ENCODE results near the gene TSGA10IP. TPM values are rescaled to one million over a fixed set of nuclear protein-coding genes. Genes with fewer than 3 reads are reported as not detected.
"Not testable (repeated sequence)": the region's sequence is repeated elsewhere in the genome, so short reads cannot be mapped to it uniquely, and the experiment has no call there.

Gene TSGA10IP
- total and polyA plus RNA-seq, 7 experiments from 2014 or later = 0.64 TPM; not detected in 6

GRCh38 chr11:65944767-65945166 is 513 bp upstream of the TSGA10IP start:
- Mint-ChIP-seq H3K4me1 (peaks cover 0 to 8% (median 0%) of the 10 kb centered on the region in 7 donors), H3K27ac (no peak overlapping the region), H3K27me3 (peaks cover 0 to 11% (median 0%) of the 10 kb centered on the region in 5 donors), H3K36me3 (no peaks in the 10 kb centered on the region), H3K9me3 (peaks cover 0 to 2% (median 0%) of the 10 kb centered on the region in 11 donors), H3K4me3 (no peak overlapping the region)
- Histone ChIP-seq H3K4me3 (ENCODE audit: low read length) (no peak overlapping the region), H3K4me1 (ENCODE audit: control insufficient read depth in 2 of 2, insufficient read depth in 2 of 2, low read length in 2 of 2) (no peaks in the 10 kb centered on the region), H3K9me3 (ENCODE audit: control insufficient read depth in 2 of 3, low read length in 3 of 3) (no peaks in the 10 kb centered on the region), H3K27ac (ENCODE audit: low read depth, low read length) (no peak overlapping the region), H3K27me3 (ENCODE audit: control insufficient read depth in 2 of 2, insufficient read depth in 2 of 2, low read length in 2 of 2) (no peaks in the 10 kb centered on the region), H3K36me3 (ENCODE audit: control insufficient read depth in 2 of 3, insufficient read depth in 3 of 3, low read length in 3 of 3) (no peaks in the 10 kb centered on the region)
- intact Hi-C loops (cut with micrococcal nuclease) = no loop called here
- no peak for ATAC-seq
- POLR2A ChIA-PET = no interaction called here
- DNase-seq = no peak
- CTCF ChIA-PET = no interaction called here

- Histone ChIP-seq H3K4me3 (ENCODE audit: low read length) (no peak overlapping the region), H3K27ac (ENCODE audit: low read depth, low read length) (no peak overlapping the region), H3K36me3 (ENCODE audit: control insufficient read depth in 2 of 3, insufficient read depth in 3 of 3, low read length in 3 of 3) (no peaks in the 10 kb centered on the region), H3K4me1 (ENCODE audit: control insufficient read depth in 2 of 2, insufficient read depth in 2 of 2, low read length in 2 of 2) (no peaks in the 10 kb centered on the region), H3K9me3 (ENCODE audit: control insufficient read depth in 2 of 3, low read length in 3 of 3) (no peaks in the 10 kb centered on the region), H3K27me3 (ENCODE audit: control insufficient read depth in 2 of 2, insufficient read depth in 2 of 2, low read length in 2 of 2) (no peaks in the 10 kb centered on the region)
- ChIA-PET CTCF (interaction anchor here (0.5 kb wide), 1 partner anchor 37 kb away, joined by 4 read pairs; no protein-coding TSS in a partner anchor), POLR2A (interaction anchor here (0.5 to 1.0 kb wide), 2 partner anchors 9 to 39 kb away, joined by 3 to 5 read pairs; no protein-coding TSS in a partner anchor)
- Mint-ChIP-seq H3K4me3 (no peak overlapping the region), H3K36me3 (no peaks in the 10 kb centered on the region), H3K27me3 (peaks cover 0 to 10% (median 0%) of the 10 kb centered on the region in 5 donors), H3K9me3 (peaks cover 0 to 2% (median 0%) of the 10 kb centered on the region in 11 donors), H3K4me1 (peaks cover 0 to 5% (median 0%) of the 10 kb centered on the region in 7 donors), H3K27ac (no peak overlapping the region)
- DNase-seq = no peak
- intact Hi-C loops (cut with micrococcal nuclease) = no loop called here
- no peak for ATAC-seq
Observed at GRCh38 chr11:65945941-65946558, 770 bp downstream of the TSGA10IP start.

- H3K4me3 Mint-ChIP-seq = no peak overlapping the region
- peaks cover 0 to 2% (median 0%) of the 10 kb centered on the region in 11 donors for H3K9me3 Mint-ChIP-seq
- Histone ChIP-seq H3K27me3 (ENCODE audit: control insufficient read depth in 2 of 2, insufficient read depth in 2 of 2, low read length in 2 of 2) (no peaks in the 10 kb centered on the region), H3K4me1 (ENCODE audit: control insufficient read depth in 2 of 2, insufficient read depth in 2 of 2, low read length in 2 of 2) (no peaks in the 10 kb centered on the region), H3K9me3 (ENCODE audit: control insufficient read depth in 2 of 3, low read length in 3 of 3) (no peaks in the 10 kb centered on the region), H3K36me3 (ENCODE audit: control insufficient read depth in 2 of 3, insufficient read depth in 3 of 3, low read length in 3 of 3) (no peaks in the 10 kb centered on the region), H3K27ac (ENCODE audit: low read depth, low read length) (no peak overlapping the region), H3K4me3 (ENCODE audit: low read length) (no peak overlapping the region)
- peaks cover 0 to 4% (median 0%) of the 10 kb centered on the region in 7 donors for H3K4me1 Mint-ChIP-seq
- DNase-seq (no peak), ATAC-seq (no peak)
- ChIA-PET POLR2A (interaction anchor here (0.5 to 1.0 kb wide), 2 partner anchors 8 to 39 kb away, joined by 3 to 5 read pairs; no protein-coding TSS in a partner anchor), CTCF (no interaction called here)
- H3K27ac Mint-ChIP-seq = no peak overlapping the region
- H3K27me3 Mint-ChIP-seq = peaks cover 0 to 10% (median 0%) of the 10 kb centered on the region in 5 donors
- intact Hi-C loops (cut with micrococcal nuclease) = no loop called here
- H3K36me3 Mint-ChIP-seq = no peaks in the 10 kb centered on the region
Observed at GRCh38 chr11:65946655-65947054, 1.4 kb downstream of the TSGA10IP start.

- Histone ChIP-seq H3K36me3 (ENCODE audit: control insufficient read depth in 2 of 3, insufficient read depth in 3 of 3, low read length in 3 of 3) (no peaks in the 10 kb centered on the region), H3K27me3 (ENCODE audit: control insufficient read depth in 2 of 2, insufficient read depth in 2 of 2, low read length in 2 of 2) (no peaks in the 10 kb centered on the region), H3K4me1 (ENCODE audit: control insufficient read depth in 2 of 2, insufficient read depth in 2 of 2, low read length in 2 of 2) (no peaks in the 10 kb centered on the region), H3K9me3 (ENCODE audit: control insufficient read depth in 2 of 3, low read length in 3 of 3) (no peaks in the 10 kb centered on the region), H3K27ac (ENCODE audit: low read depth, low read length) (no peak overlapping the region), H3K4me3 (ENCODE audit: low read length) (no peak overlapping the region)
- intact Hi-C loops (cut with micrococcal nuclease) = no loop called here
- ChIA-PET CTCF (no interaction called here), POLR2A (no interaction called here)
- Mint-ChIP-seq H3K27ac (no peak overlapping the region), H3K27me3 (peaks cover 0 to 9% (median 0%) of the 10 kb centered on the region in 5 donors), H3K4me1 (peaks cover 0 to 4% (median 0%) of the 10 kb centered on the region in 7 donors), H3K36me3 (no peaks in the 10 kb centered on the region), H3K9me3 (peaks cover 0 to 2% (median 0%) of the 10 kb centered on the region in 11 donors), H3K4me3 (no peak overlapping the region)
- ATAC-seq = no peak
- no peak for DNase-seq
Observed at GRCh38 chr11:65947133-65947532, 1.9 kb downstream of the TSGA10IP start.

- Histone ChIP-seq H3K4me3 (ENCODE audit: low read length) (no peak overlapping the region), H3K36me3 (ENCODE audit: control insufficient read depth in 2 of 3, insufficient read depth in 3 of 3, low read length in 3 of 3) (no peaks in the 10 kb centered on the region), H3K9me3 (ENCODE audit: control insufficient read depth in 2 of 3, low read length in 3 of 3) (no peaks in the 10 kb centered on the region), H3K4me1 (ENCODE audit: control insufficient read depth in 2 of 2, insufficient read depth in 2 of 2, low read length in 2 of 2) (no peaks in the 10 kb centered on the region), H3K27ac (ENCODE audit: low read depth, low read length) (no peak overlapping the region), H3K27me3 (ENCODE audit: control insufficient read depth in 2 of 2, insufficient read depth in 2 of 2, low read length in 2 of 2) (no peaks in the 10 kb centered on the region)
- POLR2A ChIA-PET = interaction anchor here (1.2 kb wide), 1 partner anchor 20 kb away, joined by 5 read pairs; no protein-coding TSS in a partner anchor
- no peak for DNase-seq
- peaks cover 0 to 9% (median 0%) of the 10 kb centered on the region in 5 donors for H3K27me3 Mint-ChIP-seq
- CTCF ChIA-PET = no interaction called here
- H3K9me3 Mint-ChIP-seq = peaks cover 0 to 2% (median 0%) of the 10 kb centered on the region in 11 donors
- intact Hi-C loops (cut with micrococcal nuclease) = no loop called here
- ATAC-seq = no peak
- no peaks in the 10 kb centered on the region for H3K36me3 Mint-ChIP-seq
- no peak overlapping the region for H3K27ac Mint-ChIP-seq
- H3K4me3 Mint-ChIP-seq = no peak overlapping the region
- H3K4me1 Mint-ChIP-seq = peaks cover 0 to 4% (median 0%) of the 10 kb centered on the region in 7 donors
Observed at GRCh38 chr11:65947603-65948125, 2.4 kb downstream of the TSGA10IP start.

- H3K27me3 Mint-ChIP-seq; H3K27ac Mint-ChIP-seq; H3K36me3 ChIP-seq (ENCODE audit: control insufficient read depth in 2 of 3, insufficient read depth in 3 of 3, low read length in 3 of 3); H3K9me3 Mint-ChIP-seq; intact Hi-C loops (cut with micrococcal nuclease); H3K27me3 ChIP-seq (ENCODE audit: control insufficient read depth in 2 of 2, insufficient read depth in 2 of 2, low read length in 2 of 2); ATAC-seq; H3K4me1 Mint-ChIP-seq; H3K4me1 ChIP-seq (ENCODE audit: control insufficient read depth in 2 of 2, insufficient read depth in 2 of 2, low read length in 2 of 2); H3K4me3 Mint-ChIP-seq; CTCF ChIA-PET; POLR2A ChIA-PET; H3K9me3 ChIP-seq (ENCODE audit: control insufficient read depth in 2 of 3, low read length in 3 of 3); H3K27ac ChIP-seq (ENCODE audit: low read depth, low read length); H3K36me3 Mint-ChIP-seq; H3K4me3 ChIP-seq (ENCODE audit: low read length); DNase-seq: not testable (repeated sequence)
Observed at GRCh38 chr11:65950711-65951110, 5.4 kb downstream of the TSGA10IP start.

GRCh38 chr11:65951641-65952040 is 6.4 kb downstream of the TSGA10IP start:
- H3K9me3 Mint-ChIP-seq; intact Hi-C loops (cut with micrococcal nuclease); H3K36me3 ChIP-seq (ENCODE audit: control insufficient read depth in 2 of 3, insufficient read depth in 3 of 3, low read length in 3 of 3); H3K4me1 ChIP-seq (ENCODE audit: control insufficient read depth in 2 of 2, insufficient read depth in 2 of 2, low read length in 2 of 2); H3K4me3 Mint-ChIP-seq; H3K4me1 Mint-ChIP-seq; DNase-seq; H3K27ac Mint-ChIP-seq; H3K9me3 ChIP-seq (ENCODE audit: control insufficient read depth in 2 of 3, low read length in 3 of 3); H3K27me3 ChIP-seq (ENCODE audit: control insufficient read depth in 2 of 2, insufficient read depth in 2 of 2, low read length in 2 of 2); H3K4me3 ChIP-seq (ENCODE audit: low read length); H3K36me3 Mint-ChIP-seq; H3K27ac ChIP-seq (ENCODE audit: low read depth, low read length); ATAC-seq; H3K27me3 Mint-ChIP-seq: not testable (repeated sequence)
- CTCF ChIA-PET = interaction anchor here (0.6 kb wide), 1 partner anchor 67 kb away, joined by 3 read pairs; no protein-coding TSS in a partner anchor
- POLR2A ChIA-PET = interaction anchor here (0.6 to 1.4 kb wide), 2 partner anchors 9 to 15 kb away, joined by 3 to 4 read pairs; no protein-coding TSS in a partner anchor

All from naive thymus-derived CD4-positive, alpha-beta T cell (primary cell).